Natural killer cell (primary cell): ENCODE data around the gene MMP24OS. TPM values are rescaled to one million over a fixed set of nuclear protein-coding genes. Genes with fewer than 3 reads are reported as not detected.

Source experiments
- ATAC-seq, 3 donors: fragments of 150-1000 bp in 2 of 3; fragments of 200-7000 bp in 1 of 3; cut with Tn5 transposase; 1 replicate in 1 of 3; 2 replicates in 2 of 3; pipeline ENCODE4 v1.10.0; 2021; ENCODE audit warnings: mild to moderate bottlenecking in 2 of 3, moderate library complexity in 2 of 3
- DNase-seq, 2 donors: peaks; one replicate each; pipeline versions ENCODE4 v3.0.0 to v3.0.0-alpha.2; 2013 to 2021; ENCODE audit warnings: mixed read lengths in 1 of 2
- H3K27ac ChIP-seq: one replicate; pipeline ENCODE4 v1.5.1; 2013; ENCODE audit warnings: mild to moderate bottlenecking, low read length
- H3K27me3 ChIP-seq: one replicate; pipeline ENCODE4 v1.6.1; 2013; ENCODE audit warnings: low read length; ENCODE audit not compliant: control insufficient read depth, insufficient read depth
- H3K36me3 ChIP-seq: one replicate; pipeline ENCODE4 v1.6.1; 2013; ENCODE audit warnings: low read length; ENCODE audit not compliant: control insufficient read depth, insufficient read depth
- H3K4me1 ChIP-seq: one replicate; pipeline ENCODE4 v1.6.1; 2013; ENCODE audit warnings: low read length; ENCODE audit not compliant: control insufficient read depth, insufficient read depth
- H3K4me3 ChIP-seq: one replicate; pipeline ENCODE4 v1.5.1; 2013; ENCODE audit warnings: low read length
- H3K9me3 ChIP-seq: one replicate; pipeline ENCODE4 v1.6.1; 2013; ENCODE audit warnings: low read length; ENCODE audit not compliant: control insufficient read depth, insufficient read depth
- H3K27ac Mint-ChIP-seq, 2 donors: one replicate each; pipeline ENCODE4 v1.8.0; 2022; ENCODE audit warnings: mild to moderate bottlenecking in 2 of 2, mixed read lengths in 2 of 2, moderate library complexity in 1 of 2
- H3K27me3 Mint-ChIP-seq, 2 donors: one replicate each; pipeline ENCODE4 v1.8.0; 2022; ENCODE audit warnings: low read depth in 2 of 2, mixed read lengths in 2 of 2
- H3K36me3 Mint-ChIP-seq: one replicate; pipeline ENCODE4 v1.8.0; 2022; ENCODE audit warnings: mixed read lengths
- H3K4me1 Mint-ChIP-seq, 2 donors: one replicate each; pipeline ENCODE4 v1.8.0; 2022; ENCODE audit warnings: mixed read lengths in 2 of 2
- H3K4me3 Mint-ChIP-seq: one replicate; pipeline ENCODE4 v1.8.0; 2022; ENCODE audit warnings: mild to moderate bottlenecking, moderate library complexity, mixed read lengths
- H3K9me3 Mint-ChIP-seq, 2 donors: one replicate each; pipeline ENCODE4 v1.8.0; 2022; ENCODE audit warnings: mixed read lengths in 2 of 2
- WGBS: methylation state at CpG from one replicate; pipeline ENCODE4 v1.1.7; 2013; ENCODE audit warnings: missing lambda C conversion rate; ENCODE audit not compliant: insufficient coverage; 5-methylcytosine and 5-hydroxymethylcytosine counted together
- intact Hi-C: fragments of 100-400 bp; cut with micrococcal nuclease; formaldehyde crosslinking; loops from one replicate; pipeline ENCODE4 v1.14.2; 2022
- total RNA-seq, 4 donors: library from RNA; stranded (reverse); fragments of 120-200 nt in 1 of 4; gene quantifications; one replicate each; pipeline versions ENCODE4 v1.2.3 to v1.2.4, GENCODE V29; 2013 to 2022
- TF ChIP-seq, protein P1 (sequence below): fragments of 200-600 bp; IDR thresholded peaks from one replicate; pipeline ENCODE4 v1.8.0; 2022; ENCODE audit warnings: antibody characterized with exemption

The MMP24OS gene
- total RNA-seq, 3 donors from 2014 or later (not counting 1 experiment from before 2014, with no cell fraction given) = 76.5 to 92.7 (median 86.6) TPM

DNA sequence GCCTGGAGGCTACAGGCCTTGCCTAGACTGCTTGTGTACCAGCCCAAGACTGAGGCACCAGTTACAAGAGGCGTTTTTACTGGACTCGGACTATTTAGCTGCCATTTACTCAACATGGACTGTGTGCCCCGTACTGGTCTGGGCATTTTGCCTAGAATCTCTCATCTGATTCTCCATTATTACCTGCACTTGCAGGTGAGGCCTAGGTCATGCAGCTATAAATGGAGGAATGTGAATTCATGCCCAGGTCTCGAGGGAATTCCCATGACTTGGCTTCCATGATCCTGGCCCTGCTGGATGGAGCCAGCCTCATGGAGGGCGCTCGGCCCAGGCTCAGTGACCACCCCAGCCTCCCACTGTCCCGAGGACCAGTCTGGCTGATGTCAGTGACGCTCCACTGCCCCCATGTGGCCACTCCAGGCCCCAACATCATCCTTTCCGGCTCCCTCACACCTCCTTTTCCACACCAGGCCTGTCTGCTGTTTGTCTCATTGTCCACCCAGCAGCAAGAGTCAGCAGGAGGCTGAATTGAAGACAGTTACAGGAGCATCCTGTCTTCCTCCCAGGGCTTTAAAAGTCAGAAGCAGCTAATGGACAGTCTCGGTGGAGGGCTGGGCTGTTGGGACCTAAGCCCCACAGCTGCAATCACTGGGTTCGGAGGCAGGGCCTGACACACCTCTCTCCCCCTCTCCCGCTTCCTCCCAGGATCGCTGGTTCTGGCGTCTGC lies 8.7 kb downstream of the MMP24OS start:
- intact Hi-C loops = loop anchor here (1.0 kb wide), 3 partner anchors 61 to 173 kb away; no protein-coding TSS in a partner anchor
- no peaks in the 10 kb centered on the region for H3K27me3 Mint-ChIP-seq
- no peaks in the 10 kb centered on the region for H3K36me3 Mint-ChIP-seq
- H3K4me3 Mint-ChIP-seq = no peak overlapping the region
- no peaks in the 10 kb centered on the region for H3K9me3 Mint-ChIP-seq
- Histone ChIP-seq H3K9me3 (no peaks in the 10 kb centered on the region), H3K36me3 (peaks cover 35% of the 10 kb centered on the region), H3K4me1 (no peaks in the 10 kb centered on the region), H3K27ac (no peak overlapping the region), H3K27me3 (no peaks in the 10 kb centered on the region), H3K4me3 (no peak overlapping the region)
- TF ChIP-seq, protein P1, sequence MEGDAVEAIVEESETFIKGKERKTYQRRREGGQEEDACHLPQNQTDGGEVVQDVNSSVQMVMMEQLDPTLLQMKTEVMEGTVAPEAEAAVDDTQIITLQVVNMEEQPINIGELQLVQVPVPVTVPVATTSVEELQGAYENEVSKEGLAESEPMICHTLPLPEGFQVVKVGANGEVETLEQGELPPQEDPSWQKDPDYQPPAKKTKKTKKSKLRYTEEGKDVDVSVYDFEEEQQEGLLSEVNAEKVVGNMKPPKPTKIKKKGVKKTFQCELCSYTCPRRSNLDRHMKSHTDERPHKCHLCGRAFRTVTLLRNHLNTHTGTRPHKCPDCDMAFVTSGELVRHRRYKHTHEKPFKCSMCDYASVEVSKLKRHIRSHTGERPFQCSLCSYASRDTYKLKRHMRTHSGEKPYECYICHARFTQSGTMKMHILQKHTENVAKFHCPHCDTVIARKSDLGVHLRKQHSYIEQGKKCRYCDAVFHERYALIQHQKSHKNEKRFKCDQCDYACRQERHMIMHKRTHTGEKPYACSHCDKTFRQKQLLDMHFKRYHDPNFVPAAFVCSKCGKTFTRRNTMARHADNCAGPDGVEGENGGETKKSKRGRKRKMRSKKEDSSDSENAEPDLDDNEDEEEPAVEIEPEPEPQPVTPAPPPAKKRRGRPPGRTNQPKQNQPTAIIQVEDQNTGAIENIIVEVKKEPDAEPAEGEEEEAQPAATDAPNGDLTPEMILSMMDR = peak; percentile 68
- H3K4me1 Mint-ChIP-seq = peaks cover 4 to 6% of the 10 kb centered on the region in 2 donors
- 79% methylated on average over 14 of the region's 14 CpGs for WGBS
- H3K27ac Mint-ChIP-seq = no peak overlapping the region
- DNase-seq (peak; percentile 48 to 73), ATAC-seq (peak; percentile 64 to 87 (median 83))

DNA sequence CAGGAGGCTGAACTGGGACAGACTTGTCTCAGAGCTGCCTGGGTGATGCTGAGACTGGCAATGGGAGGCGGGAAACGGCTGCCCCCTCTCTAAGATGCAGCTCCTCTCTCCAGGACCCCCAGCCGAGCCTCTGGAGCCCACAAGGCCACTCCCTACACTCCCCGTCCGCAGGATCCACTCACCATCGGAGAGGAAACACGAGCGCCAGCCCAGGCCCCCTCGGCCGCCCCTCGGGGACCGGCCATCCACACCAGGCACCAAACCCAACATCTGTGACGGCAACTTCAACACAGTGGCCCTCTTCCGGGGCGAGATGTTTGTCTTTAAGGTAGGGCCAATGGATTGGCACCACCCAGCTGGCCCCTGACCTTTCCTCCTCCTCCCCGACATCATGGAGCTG lies 10.8 kb downstream of the MMP24OS start:
- no peaks in the 10 kb centered on the region for H3K9me3 Mint-ChIP-seq
- intact Hi-C loops = no loop called here
- Histone ChIP-seq H3K27me3 (no peaks in the 10 kb centered on the region), H3K4me3 (no peak overlapping the region), H3K36me3 (peaks cover 43% of the 10 kb centered on the region), H3K27ac (no peak overlapping the region), H3K4me1 (no peaks in the 10 kb centered on the region), H3K9me3 (no peaks in the 10 kb centered on the region)
- TF ChIP-seq, protein P1 = no peak
- DNase-seq (no peak), ATAC-seq (no peak)
- peaks cover 6 to 8% of the 10 kb centered on the region in 2 donors for H3K4me1 Mint-ChIP-seq
- H3K4me3 Mint-ChIP-seq = no peak overlapping the region
- H3K27ac Mint-ChIP-seq = no peak overlapping the region
- WGBS = 97% methylated on average over 16 of the region's 16 CpGs
- H3K36me3 Mint-ChIP-seq = no peaks in the 10 kb centered on the region
- no peaks in the 10 kb centered on the region for H3K27me3 Mint-ChIP-seq

DNA sequence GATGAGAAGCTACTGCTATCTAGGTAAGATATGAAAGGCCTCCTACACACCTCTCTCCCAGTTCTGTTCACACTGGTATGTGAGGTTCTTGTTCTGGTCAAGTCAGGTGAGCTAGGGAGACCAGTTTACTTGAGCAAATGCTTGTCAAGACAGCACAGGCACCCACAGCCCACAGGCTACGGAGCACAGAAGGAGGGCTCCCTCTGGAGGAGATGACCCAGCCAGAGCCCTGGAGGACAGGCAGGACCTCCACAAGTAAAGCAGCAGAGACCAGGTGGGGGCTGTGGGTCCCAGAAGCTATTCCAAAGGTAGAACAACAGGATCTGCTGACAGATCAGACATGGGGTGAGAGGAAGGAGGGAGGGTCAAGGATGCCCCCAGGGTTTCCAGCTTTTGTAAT lies 13.2 kb downstream of the MMP24OS start:
- Histone ChIP-seq H3K4me1 (no peaks in the 10 kb centered on the region), H3K9me3 (no peaks in the 10 kb centered on the region), H3K4me3 (no peak overlapping the region), H3K27ac (no peak overlapping the region), H3K36me3 (peaks cover 30% of the 10 kb centered on the region), H3K27me3 (no peaks in the 10 kb centered on the region)
- no peak for DNase-seq
- TF ChIP-seq, protein P1 = no peak
- no peak for ATAC-seq
- Mint-ChIP-seq H3K4me3 (no peak overlapping the region), H3K9me3 (no peaks in the 10 kb centered on the region), H3K27me3 (no peaks in the 10 kb centered on the region), H3K4me1 (peaks cover 6 to 8% of the 10 kb centered on the region in 2 donors), H3K27ac (no peak overlapping the region), H3K36me3 (no peaks in the 10 kb centered on the region)
- intact Hi-C loops = no loop called here
- 95% methylated on average over 1 of the region's 1 CpG for WGBS
